ENCODE results near the gene PATZ1.

The PATZ1 gene

DNA sequence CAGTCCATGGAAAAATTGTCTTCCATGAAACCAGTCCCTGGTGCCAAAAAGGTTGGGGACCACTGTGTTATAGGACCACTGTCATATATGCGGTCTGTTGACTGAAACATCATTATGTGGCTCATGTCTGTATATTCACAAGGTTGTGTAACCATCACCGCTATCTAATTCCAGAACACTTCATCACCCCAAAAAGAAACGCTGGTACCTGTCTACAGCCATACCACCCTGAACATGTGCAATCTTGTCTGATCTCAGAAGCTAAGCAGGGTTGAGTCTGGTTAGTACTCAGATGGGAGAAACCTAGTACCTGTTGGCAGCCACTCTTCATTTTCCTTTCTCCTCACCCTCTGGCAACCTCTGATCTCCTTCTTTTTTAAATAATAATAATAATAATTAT lies 41.0 kb downstream of the PATZ1 start:
- Histone ChIP-seq H3K9me3 (ENCODE audit: insufficient read depth, low read depth, low read length) (no peaks in the 10 kb centered on the region), H3K27me3 (ENCODE audit: insufficient read depth, low read length) (no peaks in the 10 kb centered on the region), H3K4me3 (ENCODE audit: low read length) (no peak overlapping the region), H3K36me3 (ENCODE audit: insufficient read depth, low read length) (no peaks in the 10 kb centered on the region), H3K4me1 (ENCODE audit: insufficient read depth, low read length) (no peaks in the 10 kb centered on the region), H3K27ac (ENCODE audit: low read depth, low read length) (no peak overlapping the region), H3K9ac (ENCODE audit: low read depth, low read length) (no peak overlapping the region)
- WGBS = 91% methylated on average over 3 of the region's 3 CpGs

DNA sequence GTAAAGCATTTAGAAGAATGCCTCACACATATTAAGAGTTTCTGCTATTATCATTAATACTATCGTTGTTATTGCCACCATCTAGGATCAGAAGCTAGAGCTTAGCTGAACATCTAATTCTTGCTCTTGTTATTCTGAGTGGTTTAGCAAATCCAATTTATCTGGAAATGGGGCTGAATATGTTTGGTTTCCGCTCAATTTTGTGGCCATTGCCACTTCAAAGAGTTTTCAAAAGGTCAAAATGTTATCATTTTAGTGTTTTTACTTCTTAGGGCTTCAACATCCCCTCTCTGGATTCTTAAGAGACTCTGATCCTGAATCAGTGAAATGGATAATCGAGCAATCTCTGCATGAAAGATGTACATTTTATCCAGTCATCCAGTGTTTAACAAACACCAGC lies 43.6 kb downstream of the PATZ1 start:
- Histone ChIP-seq H3K36me3 (ENCODE audit: insufficient read depth, low read length) (no peaks in the 10 kb centered on the region), H3K9me3 (ENCODE audit: insufficient read depth, low read depth, low read length) (no peaks in the 10 kb centered on the region), H3K27me3 (ENCODE audit: insufficient read depth, low read length) (no peaks in the 10 kb centered on the region), H3K9ac (ENCODE audit: low read depth, low read length) (no peak overlapping the region), H3K4me1 (ENCODE audit: insufficient read depth, low read length) (no peaks in the 10 kb centered on the region), H3K4me3 (ENCODE audit: low read length) (no peak overlapping the region), H3K27ac (ENCODE audit: low read depth, low read length) (no peak overlapping the region)
- 97% methylated on average over 3 of the region's 3 CpGs for WGBS

DNA sequence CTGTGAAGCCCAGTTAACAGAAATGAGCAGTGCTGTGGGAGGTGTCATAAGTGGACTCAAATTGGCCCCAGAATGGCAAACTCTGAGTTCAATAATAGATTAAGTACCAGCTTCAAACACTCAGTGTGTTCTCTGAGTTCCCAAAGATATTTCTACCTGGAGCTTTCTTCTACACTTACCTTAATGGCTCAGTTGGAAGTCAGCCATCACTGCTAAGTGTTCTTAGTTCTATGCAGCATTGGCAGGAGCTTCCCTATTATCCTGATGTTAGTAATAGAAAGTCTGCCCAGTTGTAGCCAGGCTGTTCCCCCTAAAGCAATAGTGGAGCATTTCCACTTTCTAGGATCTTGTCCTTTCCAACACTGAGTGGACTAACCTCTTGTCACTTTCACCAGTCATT lies 44.1 kb downstream of the PATZ1 start:
- Histone ChIP-seq H3K4me3 (ENCODE audit: low read length) (no peak overlapping the region), H3K27ac (ENCODE audit: low read depth, low read length) (no peak overlapping the region), H3K36me3 (ENCODE audit: insufficient read depth, low read length) (no peaks in the 10 kb centered on the region), H3K9ac (ENCODE audit: low read depth, low read length) (no peak overlapping the region), H3K4me1 (ENCODE audit: insufficient read depth, low read length) (no peaks in the 10 kb centered on the region), H3K9me3 (ENCODE audit: insufficient read depth, low read depth, low read length) (no peaks in the 10 kb centered on the region), H3K27me3 (ENCODE audit: insufficient read depth, low read length) (no peaks in the 10 kb centered on the region)

DNA sequence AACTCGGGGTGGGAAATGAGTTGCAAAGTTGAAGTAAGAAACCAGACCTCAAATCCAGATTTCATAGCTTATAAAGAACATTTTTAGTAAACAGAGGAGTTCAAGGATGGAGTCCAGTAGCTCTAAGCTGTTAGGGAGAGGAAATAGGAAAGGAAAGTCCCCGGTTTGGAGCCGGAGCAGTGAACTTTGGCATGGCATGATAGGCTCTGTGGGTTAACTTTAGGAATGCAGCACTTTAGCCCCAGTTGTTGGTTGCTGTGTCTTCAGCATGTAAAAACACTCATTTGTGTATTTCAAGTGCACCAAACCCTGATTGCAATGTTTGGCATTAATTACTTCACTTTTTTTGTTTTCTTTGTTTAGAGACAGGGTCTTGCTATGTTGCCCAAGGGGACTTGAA lies 45.2 kb downstream of the PATZ1 start:
- no peaks in the 10 kb centered on the region for H3K36me3 ChIP-seq (ENCODE audit: insufficient read depth, low read length)
- H3K9me3 ChIP-seq (ENCODE audit: insufficient read depth, low read depth, low read length) = no peaks in the 10 kb centered on the region
- no peaks in the 10 kb centered on the region for H3K27me3 ChIP-seq (ENCODE audit: insufficient read depth, low read length)
- no peak overlapping the region for H3K4me3 ChIP-seq (ENCODE audit: low read length)
- H3K9ac ChIP-seq (ENCODE audit: low read depth, low read length) = no peak overlapping the region
- H3K27ac ChIP-seq (ENCODE audit: low read depth, low read length) = no peak overlapping the region
- H3K4me1 ChIP-seq (ENCODE audit: insufficient read depth, low read length) = no peaks in the 10 kb centered on the region
- 85% methylated on average over 3 of the region's 3 CpGs for WGBS

DNA sequence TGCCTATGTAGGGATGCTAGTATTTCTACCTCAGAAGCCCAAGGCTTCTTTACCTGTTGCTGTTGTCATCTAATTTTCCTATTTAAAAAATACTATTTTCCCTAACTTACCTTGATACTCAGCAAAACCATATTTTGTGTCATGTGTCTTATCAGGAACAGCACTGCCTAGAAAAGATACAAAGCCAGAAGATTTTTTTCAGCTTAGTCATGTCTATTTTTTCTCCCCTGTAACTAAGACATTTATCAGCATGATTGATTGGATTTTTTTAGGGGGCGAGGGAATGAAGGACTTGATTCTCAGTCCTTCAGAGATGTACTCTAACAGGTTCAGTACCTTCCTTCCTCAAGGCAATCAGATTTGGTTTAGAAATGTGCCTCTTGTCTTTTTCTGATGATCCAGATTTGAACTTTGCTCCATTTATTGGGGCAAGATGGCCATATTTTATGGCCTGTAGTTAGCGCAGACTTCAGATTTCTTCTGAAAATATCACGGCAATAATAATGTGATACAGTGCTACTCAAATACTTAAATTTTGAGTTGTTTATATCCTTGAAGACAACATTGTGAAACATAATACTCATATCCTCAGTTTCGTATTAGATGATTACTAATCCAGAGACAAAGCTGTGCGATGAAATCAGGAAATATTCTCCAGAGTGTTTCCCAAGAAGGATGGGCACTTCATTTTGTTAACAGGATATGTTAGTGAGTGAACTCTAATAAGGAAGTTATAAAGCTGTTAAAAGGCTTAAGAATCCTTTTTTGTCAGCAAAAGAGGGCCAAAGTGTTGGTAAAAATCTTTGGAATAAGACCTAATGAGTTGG lies 50.1 kb downstream of the PATZ1 start:
- no peak overlapping the region for H3K9ac ChIP-seq (ENCODE audit: low read depth, low read length)
- WGBS = 89% methylated on average over 4 of the region's 5 CpGs
- no peak overlapping the region for H3K27ac ChIP-seq (ENCODE audit: low read depth, low read length)
- H3K36me3 ChIP-seq (ENCODE audit: insufficient read depth, low read length) = no peaks in the 10 kb centered on the region
- no peaks in the 10 kb centered on the region for H3K9me3 ChIP-seq (ENCODE audit: insufficient read depth, low read depth, low read length)
- H3K4me1 ChIP-seq (ENCODE audit: insufficient read depth, low read length) = peaks cover 12% of the 10 kb centered on the region
- peaks cover 11% of the 10 kb centered on the region for H3K27me3 ChIP-seq (ENCODE audit: insufficient read depth, low read length)
- no peak overlapping the region for H3K4me3 ChIP-seq (ENCODE audit: low read length)

DNA sequence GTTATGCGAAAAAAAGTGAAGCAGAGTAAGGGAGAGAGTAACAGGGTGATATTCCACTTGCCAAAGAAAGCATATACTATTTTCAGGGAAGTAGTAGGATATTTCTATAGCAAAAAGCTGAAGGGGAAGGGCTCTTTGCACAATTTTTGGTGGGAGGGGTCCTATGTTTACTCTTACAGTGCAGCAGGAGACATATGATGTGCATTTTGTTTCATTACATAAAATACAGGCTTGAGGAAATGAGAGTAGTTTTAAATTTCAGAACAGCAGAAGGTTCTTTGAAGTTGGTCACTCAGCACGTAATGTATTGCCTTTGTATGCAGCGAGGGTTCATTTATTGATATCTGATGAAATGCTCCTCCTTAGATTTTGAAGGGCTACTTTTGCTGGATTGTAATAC lies 50.8 kb downstream of the PATZ1 start:
- Histone ChIP-seq H3K27me3 (ENCODE audit: insufficient read depth, low read length) (peaks cover 16% of the 10 kb centered on the region), H3K9ac (ENCODE audit: low read depth, low read length) (no peak overlapping the region), H3K9me3 (ENCODE audit: insufficient read depth, low read depth, low read length) (no peaks in the 10 kb centered on the region), H3K4me3 (ENCODE audit: low read length) (no peak overlapping the region), H3K4me1 (ENCODE audit: insufficient read depth, low read length) (peaks cover 12% of the 10 kb centered on the region), H3K36me3 (ENCODE audit: insufficient read depth, low read length) (no peaks in the 10 kb centered on the region), H3K27ac (ENCODE audit: low read depth, low read length) (no peak overlapping the region)
- 94% methylated on average over 3 of the region's 3 CpGs for WGBS

DNA sequence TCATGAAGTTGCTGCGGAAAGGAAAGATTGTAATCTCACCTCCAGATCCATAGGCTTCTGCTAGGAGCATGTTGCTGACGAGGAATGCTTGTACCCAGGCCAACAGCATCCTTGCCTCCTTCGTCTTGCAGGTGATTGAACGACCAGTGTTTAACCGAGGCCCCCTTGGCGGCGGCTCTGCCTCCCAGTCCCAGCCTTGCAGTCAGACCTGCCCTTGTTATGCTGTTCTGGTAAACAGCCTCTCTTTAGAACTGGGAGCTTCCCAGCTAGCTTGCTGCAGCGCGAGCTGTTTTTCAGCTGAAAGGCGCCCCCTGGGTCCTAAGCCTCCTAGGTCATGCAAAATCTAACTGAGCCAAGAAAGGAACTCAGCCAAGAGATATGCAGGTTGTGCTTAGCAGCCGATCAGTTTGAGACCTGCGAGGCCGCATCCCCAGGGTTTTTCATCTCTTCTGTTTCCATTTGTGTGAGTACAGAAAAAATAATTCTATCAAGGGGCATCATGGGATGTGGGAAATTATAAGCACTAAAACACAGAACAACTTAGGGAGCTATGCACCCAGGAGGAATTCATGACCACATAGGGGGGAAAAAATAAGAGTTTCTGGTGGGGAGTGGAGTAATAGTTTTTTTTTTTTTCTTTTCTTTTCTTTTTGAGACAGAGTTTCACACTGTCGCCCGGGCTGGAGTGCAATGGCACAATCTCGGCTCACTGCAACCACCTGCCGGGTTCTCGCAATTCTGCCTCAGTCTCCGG lies 53.7 kb downstream of the PATZ1 start, which contains the start of gene PIK3IP1:
PIK3IP1 (minus strand) TSS at position 253 of the 754 bp plus-strand sequence; CDS start at position 109, 144 bp downstream.
- no peaks in the 10 kb centered on the region for H3K36me3 ChIP-seq (ENCODE audit: insufficient read depth, low read length)
- H3K27me3 ChIP-seq (ENCODE audit: insufficient read depth, low read length) = peaks cover 31% of the 10 kb centered on the region
- WGBS = 25% methylated on average over 19 of the region's 19 CpGs
- H3K9me3 ChIP-seq (ENCODE audit: insufficient read depth, low read depth, low read length) = no peaks in the 10 kb centered on the region
- peaks cover 12% of the 10 kb centered on the region for H3K4me1 ChIP-seq (ENCODE audit: insufficient read depth, low read length)
- no peak within 1 kb of the TSS for H3K27ac ChIP-seq (ENCODE audit: low read depth, low read length)
- peak within 1 kb of the TSS; percentile 54 for H3K4me3 ChIP-seq (ENCODE audit: low read length)
- H3K9ac ChIP-seq (ENCODE audit: low read depth, low read length) = peak within 1 kb of the TSS; percentile 21; the same call in 1 of the 2 replicates

DNA sequence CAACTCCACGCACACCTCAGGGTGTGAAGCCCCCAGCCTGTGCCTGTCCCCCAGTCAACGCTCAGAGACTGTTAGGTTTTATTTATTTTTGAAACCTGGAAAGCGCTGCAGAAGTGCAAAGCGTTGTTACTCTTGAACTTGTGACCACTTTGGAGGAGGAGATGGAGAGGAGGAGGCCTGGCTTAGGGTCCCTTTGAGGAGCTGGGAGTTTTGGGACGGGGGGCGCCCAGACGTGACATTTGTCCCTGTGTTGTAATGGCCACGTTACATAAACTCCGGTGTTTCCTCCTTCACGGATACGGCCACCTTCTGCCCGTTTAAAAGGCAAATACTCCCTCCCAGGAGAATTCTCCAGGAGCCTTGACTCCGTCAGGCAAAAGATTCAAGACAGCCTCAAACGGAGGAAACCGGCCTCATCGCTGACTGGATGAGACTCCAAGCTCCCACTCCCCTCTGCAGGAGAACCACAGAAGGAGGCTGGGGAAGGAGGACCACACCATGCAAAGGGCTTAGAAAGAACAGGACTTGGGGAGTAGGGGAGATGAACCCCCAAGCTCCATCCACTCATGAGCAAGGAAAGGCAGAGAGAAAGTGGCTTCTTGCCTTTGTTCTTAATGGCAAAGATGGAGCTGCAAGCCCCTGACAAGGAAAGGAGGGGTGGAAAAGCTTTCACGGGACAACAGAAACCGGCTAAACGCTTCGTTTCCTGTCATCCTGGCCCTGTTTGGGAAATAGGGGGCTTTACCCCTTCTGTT lies 54.5 kb downstream of the PATZ1 start:
- no peak overlapping the region for H3K27ac ChIP-seq (ENCODE audit: low read depth, low read length)
- peaks cover 31% of the 10 kb centered on the region for H3K27me3 ChIP-seq (ENCODE audit: insufficient read depth, low read length)
- H3K9ac ChIP-seq (ENCODE audit: low read depth, low read length) = peak overlapping the region; percentile 21; the same call in 1 of the 2 replicates
- peaks cover 12% of the 10 kb centered on the region for H3K4me1 ChIP-seq (ENCODE audit: insufficient read depth, low read length)
- H3K4me3 ChIP-seq (ENCODE audit: low read length) = peak overlapping the region; percentile 54
- no peaks in the 10 kb centered on the region for H3K9me3 ChIP-seq (ENCODE audit: insufficient read depth, low read depth, low read length)
- 17% methylated on average over 19 of the region's 20 CpGs for WGBS
- no peaks in the 10 kb centered on the region for H3K36me3 ChIP-seq (ENCODE audit: insufficient read depth, low read length)

DNA sequence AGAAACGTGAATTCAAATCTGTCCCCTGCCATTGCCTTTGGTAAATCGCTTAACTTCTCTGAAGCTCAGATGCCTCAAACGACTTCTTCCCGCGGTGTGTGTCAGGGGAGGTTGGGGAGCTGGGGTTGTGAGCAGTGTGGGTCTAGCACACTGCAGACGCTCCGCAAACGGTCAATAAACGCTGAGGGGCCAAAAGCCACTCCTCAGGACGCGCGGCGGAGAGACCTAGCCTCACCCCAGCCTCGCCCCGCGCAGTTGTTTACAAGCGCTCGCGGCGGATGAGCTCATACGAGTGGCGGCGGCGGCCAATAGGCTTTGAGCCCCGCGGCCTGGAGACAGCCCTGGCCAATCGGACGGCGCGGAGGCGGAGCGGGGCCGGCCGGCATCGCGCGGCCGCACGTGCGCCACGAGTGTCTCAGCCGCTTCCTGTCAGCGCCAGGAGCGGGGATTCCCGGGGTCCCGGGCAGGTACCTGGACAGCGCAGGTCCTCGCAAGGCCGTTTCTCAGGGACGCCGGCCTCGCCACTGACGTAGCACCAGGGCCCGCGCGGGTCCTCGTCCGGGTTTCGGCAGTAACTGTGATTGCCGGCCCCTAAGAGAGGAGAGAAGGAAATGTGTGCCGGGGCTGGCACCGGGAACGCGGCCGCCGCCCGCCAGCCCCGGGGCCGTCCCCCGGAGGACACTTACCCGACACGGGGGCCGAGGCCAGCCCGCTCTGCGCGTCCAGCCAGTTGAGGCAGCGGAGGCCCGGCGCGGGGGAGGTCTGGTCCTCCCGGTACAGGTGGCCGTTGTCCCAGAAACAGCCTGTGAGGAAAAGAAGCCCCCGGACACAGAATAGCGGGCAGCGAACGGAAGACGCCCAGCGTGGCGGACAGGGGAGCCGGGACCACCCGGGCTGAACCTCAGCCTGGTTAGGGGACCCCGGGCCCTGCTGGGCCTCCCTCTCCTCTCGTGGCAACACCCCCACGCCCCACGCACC lies 55.4 kb downstream of the PATZ1 start:
- Histone ChIP-seq H3K4me3 (ENCODE audit: low read length) (peak overlapping the region; percentile 54), H3K36me3 (ENCODE audit: insufficient read depth, low read length) (no peaks in the 10 kb centered on the region), H3K4me1 (ENCODE audit: insufficient read depth, low read length) (peaks cover 12% of the 10 kb centered on the region), H3K9me3 (ENCODE audit: insufficient read depth, low read depth, low read length) (no peaks in the 10 kb centered on the region), H3K9ac (ENCODE audit: low read depth, low read length) (0 out of 2 replicates have a peak overlapping the region, but pooled peaks have one; percentile 21), H3K27me3 (ENCODE audit: insufficient read depth, low read length) (peaks cover 31% of the 10 kb centered on the region), H3K27ac (ENCODE audit: low read depth, low read length) (no peak overlapping the region)
- WGBS = 1% methylated on average over 94 of the region's 95 CpGs

DNA sequence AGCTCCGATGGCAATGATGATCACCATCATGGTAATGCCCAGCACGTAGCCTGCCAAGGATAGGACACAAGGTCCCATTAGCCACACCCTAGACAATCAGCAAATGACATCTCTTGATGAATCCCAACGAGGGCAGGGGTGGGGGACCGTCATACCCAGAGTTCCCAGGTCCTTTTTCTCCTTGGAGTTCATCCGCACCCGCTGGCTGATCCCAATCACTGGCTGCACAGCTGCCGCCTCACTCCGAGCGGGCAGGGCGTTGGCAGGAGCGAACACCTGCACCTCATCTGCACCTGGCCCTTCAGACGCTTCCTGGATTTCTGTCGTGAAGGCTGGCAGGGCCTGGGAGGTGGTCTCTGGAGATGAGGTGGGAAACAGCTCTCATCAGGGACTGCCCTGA lies 56.8 kb downstream of the PATZ1 start:
- no peaks in the 10 kb centered on the region for H3K36me3 ChIP-seq (ENCODE audit: insufficient read depth, low read length)
- H3K4me3 ChIP-seq (ENCODE audit: low read length) = no peak overlapping the region
- H3K9me3 ChIP-seq (ENCODE audit: insufficient read depth, low read depth, low read length) = no peaks in the 10 kb centered on the region
- no peak overlapping the region for H3K27ac ChIP-seq (ENCODE audit: low read depth, low read length)
- no peak overlapping the region for H3K9ac ChIP-seq (ENCODE audit: low read depth, low read length)
- WGBS = 87% methylated on average over 13 of the region's 13 CpGs
- H3K27me3 ChIP-seq (ENCODE audit: insufficient read depth, low read length) = peaks cover 31% of the 10 kb centered on the region
- peaks cover 12% of the 10 kb centered on the region for H3K4me1 ChIP-seq (ENCODE audit: insufficient read depth, low read length)

Data from HUES64 (cell line).